Measurements from ENCODE around the gene TMEM273.

GRCh38 chr10:49165259-49165658, 22.9 kb downstream of the TMEM273 start:
- TF ChIP-seq EP300 (IDR thresholded peaks at IDR 0.05) (no peak), POLR2A (IDR thresholded peaks at IDR 0.05) (no peak), CTCF (IDR thresholded peaks at IDR 0.05) (no peak)

All from tibial nerve (tissue), 4 donors.